Measurements from ENCODE around the gene ENTPD7.
A peak's percentile ranks its signal among the peaks of the same experiment; 100 is the strongest.
"Not testable (repeated sequence)": the region's sequence is repeated elsewhere in the genome, so short reads cannot be mapped to it uniquely, and the experiment has no call there.

The ENTPD7 gene

GRCh38 chr10:99693933-99694583 is 34.7 kb downstream of the ENTPD7 start:
- DNase-seq: no peak

GRCh38 chr10:99695761-99696160 is 36.5 kb downstream of the ENTPD7 start:
- DNase-seq: no peak

GRCh38 chr10:99698504-99699080 is 39.3 kb downstream of the ENTPD7 start:
- DNase-seq: no peak

GRCh38 chr10:99700649-99701048 is 41.3 kb downstream of the ENTPD7 start:
- no peak for DNase-seq

GRCh38 chr10:99708428-99709012 is 49.2 kb downstream of the ENTPD7 start:
- no peak for DNase-seq

GRCh38 chr10:99709480-99710229 is 50.3 kb downstream of the ENTPD7 start:
- DNase-seq: no peak

- peak; percentile 30 for DNase-seq
These were observed 51.9 kb downstream of the ENTPD7 start for GRCh38 chr10:99711129-99711719.

- no peak for DNase-seq
These were observed 55.1 kb downstream of the ENTPD7 start for GRCh38 chr10:99714446-99714845.

GRCh38 chr10:99720387-99720786 is 61.1 kb downstream of the ENTPD7 start:
- DNase-seq: no peak

GRCh38 chr10:99730026-99730425 is 70.7 kb downstream of the ENTPD7 start:
- DNase-seq: no peak

- DNase-seq: no peak
These were observed 72.2 kb downstream of the ENTPD7 start for GRCh38 chr10:99731306-99732032.

GRCh38 chr10:99732033-99732842 is 72.9 kb downstream of the ENTPD7 start, which contains the start of the genes COX15 and CUTC:
COX15 (minus strand) TSS chr10:99732127; CDS start chr10:99732049, 78 bp downstream.
CUTC (plus strand) TSS chr10:99732234; CDS start chr10:99732349, 115 bp downstream.
- DNase-seq: peak; percentile 97

GRCh38 chr10:99733366-99733765 is 74.1 kb downstream of the ENTPD7 start:
- no peak for DNase-seq

- DNase-seq: not testable (repeated sequence)
These were observed 74.8 kb downstream of the ENTPD7 start for GRCh38 chr10:99734111-99734510.

- no peak for DNase-seq
These were observed 81.0 kb downstream of the ENTPD7 start for GRCh38 chr10:99740260-99740659.

GRCh38 chr10:99740933-99741559 is 81.7 kb downstream of the ENTPD7 start:
- no peak for DNase-seq

GRCh38 chr10:99742254-99742653 is 82.9 kb downstream of the ENTPD7 start:
- DNase-seq: no peak

GRCh38 chr10:99742701-99743100 is 83.4 kb downstream of the ENTPD7 start:
- no peak for DNase-seq

- DNase-seq: no peak
These were observed 84.5 kb downstream of the ENTPD7 start for GRCh38 chr10:99743841-99744240.

- DNase-seq: not testable (repeated sequence)
These were observed 86.9 kb downstream of the ENTPD7 start for GRCh38 chr10:99746166-99746565.
